ENCODE measurements around the gene GALNT7. TPM values are rescaled to one million over a fixed set of nuclear protein-coding genes. Genes with fewer than 3 reads are reported as not detected.

Gene GALNT7
- polyA plus RNA-seq, 1 of the 3 experiments (the other 2 are of a cell fraction), result 14.8 TPM

DNA sequence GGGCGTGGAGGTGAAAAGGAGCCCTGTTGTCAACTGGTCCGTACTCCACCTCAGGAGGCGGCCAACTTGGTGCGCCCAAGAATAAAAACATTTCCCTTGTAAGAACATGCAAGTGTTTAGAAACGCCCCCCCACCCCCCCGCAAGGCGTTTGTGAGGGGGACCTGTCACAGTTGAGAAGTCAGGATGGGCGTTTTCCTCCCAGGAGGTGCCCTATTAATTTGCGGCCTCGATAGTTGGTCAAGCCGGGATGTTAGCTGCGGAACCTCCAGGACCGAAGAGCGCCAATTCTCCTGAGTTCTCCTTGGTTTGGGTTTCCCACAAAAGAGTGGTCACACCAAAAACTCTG lies 201.5 kb downstream of the GALNT7 start:
- peaks cover 6 to 18% of the 10 kb centered on the region in 2 experiments for H3K4me1 ChIP-seq (ENCODE audit: control insufficient read depth in 1 of 2, insufficient read depth in 2 of 2, low read depth in 1 of 2, low read length in 1 of 2)
- ChIA-PET POLR2A (interaction anchor here (0.9 to 3.8 kb wide), 8 partner anchors 36 to 782 kb away, joined by 3 to 69 read pairs (median 3); partner anchors contain the start of gene HMGB2), CTCF (interaction anchor here (0.8 to 3.7 kb wide), 5 partner anchors 9 to 50 kb away, joined by 3 to 17 read pairs (median 4); no protein-coding TSS in a partner anchor)
- peak overlapping the region; percentile 76 for H2AFZ ChIP-seq (ENCODE audit: low read depth)
- H3K9me3 ChIP-seq, result no peaks in the 10 kb centered on the region
- peaks cover 45% of the 10 kb centered on the region for H3K79me2 ChIP-seq (ENCODE audit: insufficient read depth)
- H3K4me2 ChIP-seq, result peak overlapping the region; percentile 78
- TF ChIP-seq, protein P1, sequence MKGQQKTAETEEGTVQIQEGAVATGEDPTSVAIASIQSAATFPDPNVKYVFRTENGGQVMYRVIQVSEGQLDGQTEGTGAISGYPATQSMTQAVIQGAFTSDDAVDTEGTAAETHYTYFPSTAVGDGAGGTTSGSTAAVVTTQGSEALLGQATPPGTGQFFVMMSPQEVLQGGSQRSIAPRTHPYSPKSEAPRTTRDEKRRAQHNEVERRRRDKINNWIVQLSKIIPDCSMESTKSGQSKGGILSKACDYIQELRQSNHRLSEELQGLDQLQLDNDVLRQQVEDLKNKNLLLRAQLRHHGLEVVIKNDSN (IDR thresholded peaks at IDR 0.05; ENCODE audit: borderline replicate concordance, low read depth), result no peak
- TF ChIP-seq EP300 (IDR thresholded peaks at IDR 0.05; ENCODE audit: borderline replicate concordance in 1 of 2, low read depth in 1 of 2, low read length in 1 of 2) (no peak), ELF1 (IDR thresholded peaks at IDR 0.05) (no peak), GATA2 (CRISPR knock-in tag; IDR thresholded peaks at IDR 0.05) (no peak), GABPA (IDR thresholded peaks at IDR 0.05; ENCODE audit: low read depth) (no peak), YY1 (IDR thresholded peaks at IDR 0.05; ENCODE audit: low read depth) (no peak)
- no peaks in the 10 kb centered on the region for H3K27me3 ChIP-seq (ENCODE audit: insufficient read depth)
- no peaks in the 10 kb centered on the region for H3K9me2 ChIP-seq
- H3K4me3 ChIP-seq (ENCODE audit: low read depth in 2 of 2, low read length in 1 of 2), result peak overlapping the region; percentile 78 to 92
- peak overlapping the region; percentile 91 to 94 for H3K27ac ChIP-seq (ENCODE audit: low read depth in 2 of 2, low read length in 1 of 2)
- WGBS (ENCODE audit: low lambda C conversion rate), result 1% methylated on average over 12 of the region's 14 CpGs
- DNase-seq, result peak; percentile 31
- H3K9ac ChIP-seq, result peak overlapping the region; percentile 77
- peaks cover 35% of the 10 kb centered on the region for H3F3A ChIP-seq (replicated peaks; ENCODE audit: insufficient read depth)
- peaks cover 0 to 1% of the 10 kb centered on the region in 2 experiments for H3K36me3 ChIP-seq (replicated peaks in 1 of 2; ENCODE audit: control insufficient read depth in 1 of 2, insufficient read depth in 2 of 2, low read length in 1 of 2)
- no peaks in the 10 kb centered on the region for H4K20me1 ChIP-seq (ENCODE audit: insufficient read depth)

DNA sequence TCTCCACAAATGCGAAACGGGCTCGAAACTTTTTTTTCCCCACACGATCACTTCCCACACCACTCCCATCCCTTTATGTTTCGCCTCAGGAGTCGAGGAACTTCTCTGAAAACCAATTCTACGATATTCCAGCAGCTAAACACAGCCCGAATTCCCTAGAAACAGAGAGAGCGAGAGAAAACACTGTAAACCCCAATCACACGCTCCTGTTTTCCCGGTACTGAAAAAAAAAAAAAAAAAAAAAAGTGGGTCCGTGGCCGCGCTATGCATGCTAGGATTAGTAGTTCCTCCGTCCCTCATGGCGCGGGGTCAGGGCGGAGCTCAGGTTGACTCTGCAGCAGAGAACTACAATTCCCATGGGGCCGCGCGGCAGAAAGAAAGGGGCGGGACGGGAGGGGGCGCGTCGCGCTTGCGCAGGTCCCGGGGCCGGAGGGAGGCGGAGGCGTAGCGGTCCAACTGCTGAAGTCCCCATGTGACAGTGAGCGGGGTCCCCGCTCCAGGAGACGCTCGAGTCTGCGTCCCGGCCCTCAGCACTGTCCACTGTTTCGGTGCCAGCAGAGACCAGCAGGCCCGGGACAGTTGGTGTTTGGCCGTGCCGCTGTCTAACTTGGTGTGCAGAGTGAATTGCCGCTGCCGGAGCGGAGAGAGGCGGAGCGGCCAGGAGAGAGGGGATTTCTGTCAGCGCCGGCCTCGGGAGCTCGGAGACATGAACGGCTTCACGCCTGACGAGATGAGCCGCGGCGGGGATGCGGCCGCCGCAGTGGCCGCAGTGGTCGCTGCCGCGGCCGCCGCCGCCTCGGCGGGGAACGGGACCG lies 202.1 kb downstream of the GALNT7 start, which contains the start of gene SAP30:
TSS of gene SAP30 (plus strand) at position 478 of the 815 bp plus-strand sequence. CDS start at position 707, 229 bp downstream.
- Histone ChIP-seq H3K36me3 (replicated peaks in 1 of 2; ENCODE audit: control insufficient read depth in 1 of 2, insufficient read depth in 2 of 2, low read length in 1 of 2) (peaks cover 3 to 7% of the 10 kb centered on the region in 2 experiments), H3K9me2 (no peaks in the 10 kb centered on the region), H3K27ac (ENCODE audit: low read depth in 2 of 2, low read length in 1 of 2) (peak within 1 kb of the TSS; percentile 91 to 94), H3K9me3 (no peaks in the 10 kb centered on the region), H3K9ac (peak within 1 kb of the TSS; percentile 88), H3K79me2 (ENCODE audit: insufficient read depth) (peaks cover 51% of the 10 kb centered on the region), H4K20me1 (ENCODE audit: insufficient read depth) (no peaks in the 10 kb centered on the region), H3F3A (replicated peaks; ENCODE audit: insufficient read depth) (peaks cover 35% of the 10 kb centered on the region), H3K4me3 (ENCODE audit: low read depth in 2 of 2, low read length in 1 of 2) (peak within 1 kb of the TSS; percentile 92 to 94), H2AFZ (ENCODE audit: low read depth) (peak within 1 kb of the TSS; percentile 91), H3K4me2 (peak within 1 kb of the TSS; percentile 78), H3K4me1 (ENCODE audit: control insufficient read depth in 1 of 2, insufficient read depth in 2 of 2, low read depth in 1 of 2, low read length in 1 of 2) (peaks cover 6 to 18% of the 10 kb centered on the region in 2 experiments), H3K27me3 (ENCODE audit: insufficient read depth) (no peaks in the 10 kb centered on the region)
- CTCF ChIA-PET, result interaction anchor here (0.8 to 2.8 kb wide), 6 partner anchors 15 to 357 kb away, joined by 3 to 8 read pairs (median 4); no protein-coding TSS in a partner anchor
- POLR2A ChIA-PET, result interaction anchor here (1.0 to 3.8 kb wide), 8 partner anchors 33 to 782 kb away, joined by 3 to 69 read pairs (median 3); partner anchors contain the start of gene HMGB2
- 0% methylated on average over 38 of the region's 72 CpGs for WGBS (ENCODE audit: low lambda C conversion rate)
- DNase-seq, result peak; percentile 98
- 0 out of 2 replicates have a peak, but pooled peaks have one; percentile 15 for TF ChIP-seq TCF12 (IDR thresholded peaks at IDR 0.05)
- peak; percentile 96 for TF ChIP-seq MXI1 (IDR thresholded peaks at IDR 0.05; ENCODE audit: low read depth, low read length)
- peak; percentile 65; the same call in 1 of the 2 replicates for TF ChIP-seq TAF1 (IDR thresholded peaks at IDR 0.05; ENCODE audit: borderline replicate concordance, low read depth, low read length)
- no peak for TF ChIP-seq RCOR1 (IDR thresholded peaks at IDR 0.05; ENCODE audit: low read length)
- TF ChIP-seq, protein P2, sequence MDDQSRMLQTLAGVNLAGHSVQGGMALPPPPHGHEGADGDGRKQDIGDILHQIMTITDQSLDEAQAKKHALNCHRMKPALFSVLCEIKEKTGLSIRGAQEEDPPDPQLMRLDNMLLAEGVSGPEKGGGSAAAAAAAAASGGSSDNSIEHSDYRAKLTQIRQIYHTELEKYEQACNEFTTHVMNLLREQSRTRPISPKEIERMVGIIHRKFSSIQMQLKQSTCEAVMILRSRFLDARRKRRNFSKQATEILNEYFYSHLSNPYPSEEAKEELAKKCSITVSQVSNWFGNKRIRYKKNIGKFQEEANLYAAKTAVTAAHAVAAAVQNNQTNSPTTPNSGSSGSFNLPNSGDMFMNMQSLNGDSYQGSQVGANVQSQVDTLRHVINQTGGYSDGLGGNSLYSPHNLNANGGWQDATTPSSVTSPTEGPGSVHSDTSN (IDR thresholded peaks at IDR 0.05), result 0 out of 2 replicates have a peak, but pooled peaks have one; percentile 18
- TF ChIP-seq SIN3A (IDR thresholded peaks at IDR 0.05; ENCODE audit: borderline replicate concordance, low read depth, low read length), result peak; percentile 98
- no peak; the same call in 1 of the 2 replicates for TF ChIP-seq RFX5 (IDR thresholded peaks at IDR 0.05; ENCODE audit: low read length)
- TF ChIP-seq NRF1 (IDR thresholded peaks at IDR 0.05; ENCODE audit: low read depth, low read length), result peak; percentile 90
- TF ChIP-seq, protein P3, sequence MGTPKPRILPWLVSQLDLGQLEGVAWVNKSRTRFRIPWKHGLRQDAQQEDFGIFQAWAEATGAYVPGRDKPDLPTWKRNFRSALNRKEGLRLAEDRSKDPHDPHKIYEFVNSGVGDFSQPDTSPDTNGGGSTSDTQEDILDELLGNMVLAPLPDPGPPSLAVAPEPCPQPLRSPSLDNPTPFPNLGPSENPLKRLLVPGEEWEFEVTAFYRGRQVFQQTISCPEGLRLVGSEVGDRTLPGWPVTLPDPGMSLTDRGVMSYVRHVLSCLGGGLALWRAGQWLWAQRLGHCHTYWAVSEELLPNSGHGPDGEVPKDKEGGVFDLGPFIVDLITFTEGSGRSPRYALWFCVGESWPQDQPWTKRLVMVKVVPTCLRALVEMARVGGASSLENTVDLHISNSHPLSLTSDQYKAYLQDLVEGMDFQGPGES (IDR thresholded peaks at IDR 0.05; ENCODE audit: low read depth, low read length), result no peak
- no peak for TF ChIP-seq FOXM1 (IDR thresholded peaks at IDR 0.05; ENCODE audit: low read depth)
- peak; percentile 95 for TF ChIP-seq POLR2AphosphoS5 (IDR thresholded peaks at IDR 0.05; ENCODE audit: low read depth, low read length)
- no peak for TF ChIP-seq FOXJ3 (CRISPR knock-in tag; IDR thresholded peaks at IDR 0.05)
- no peak for TF ChIP-seq RXRA (IDR thresholded peaks at IDR 0.05; ENCODE audit: borderline replicate concordance, low read depth)
- TF ChIP-seq EZH2phosphoT487 (IDR thresholded peaks at IDR 0.05; ENCODE audit: borderline replicate concordance, low read depth), result no peak
- no peak for TF ChIP-seq ELF1 (IDR thresholded peaks at IDR 0.05)
